Chondrocyte (in vitro differentiated cells): Measurements from ENCODE around the gene KIF16B. TPM values are rescaled to one million over a fixed set of nuclear protein-coding genes. Genes with fewer than 3 reads are reported as not detected.

ENCODE experiments used
- DNase-seq: peaks from one replicate; pipeline ENCODE4 v3.0.0; 2021; ENCODE audit warnings: mixed read lengths, low spot score
- H3K27ac Mint-ChIP-seq: one replicate; pipeline ENCODE4 v1.8.0; 2021; ENCODE audit warnings: mild to moderate bottlenecking, moderate library complexity, mixed read lengths; ENCODE audit not compliant: unreplicated experiment
- H3K27me3 Mint-ChIP-seq: 2 replicates; pipeline ENCODE4 v1.8.0; 2021; ENCODE audit warnings: low read depth, mixed read lengths
- H3K36me3 Mint-ChIP-seq: 2 replicates; pipeline ENCODE4 v1.8.0; 2021; ENCODE audit warnings: low read depth, mixed read lengths
- H3K4me1 Mint-ChIP-seq: 2 replicates; pipeline ENCODE4 v1.8.0; 2021; ENCODE audit warnings: low read depth, mild to moderate bottlenecking, mixed read lengths
- H3K4me3 Mint-ChIP-seq: one replicate; pipeline ENCODE4 v1.8.0; 2021; ENCODE audit warnings: mild to moderate bottlenecking, moderate library complexity, mixed read lengths; ENCODE audit not compliant: unreplicated experiment
- H3K9me3 Mint-ChIP-seq: 2 replicates; pipeline ENCODE4 v1.8.0; 2021; ENCODE audit warnings: low read depth, mixed read lengths
- total RNA-seq: library from RNA; stranded (reverse); gene quantifications from 3 replicates; pipeline ENCODE4 v1.2.1, GENCODE V29; 2021
- TF ChIP-seq, protein P1 (sequence below): fragments of 200-600 bp; sonication (generic); IDR thresholded peaks from 2 replicates; pipeline ENCODE4 v1.5.0; 2021; ENCODE audit warnings: antibody characterized with exemption, mild to moderate bottlenecking, moderate library complexity

Gene KIF16B
- total RNA-seq, 1 donor from 2014 or later = 11.2 TPM

DNA sequence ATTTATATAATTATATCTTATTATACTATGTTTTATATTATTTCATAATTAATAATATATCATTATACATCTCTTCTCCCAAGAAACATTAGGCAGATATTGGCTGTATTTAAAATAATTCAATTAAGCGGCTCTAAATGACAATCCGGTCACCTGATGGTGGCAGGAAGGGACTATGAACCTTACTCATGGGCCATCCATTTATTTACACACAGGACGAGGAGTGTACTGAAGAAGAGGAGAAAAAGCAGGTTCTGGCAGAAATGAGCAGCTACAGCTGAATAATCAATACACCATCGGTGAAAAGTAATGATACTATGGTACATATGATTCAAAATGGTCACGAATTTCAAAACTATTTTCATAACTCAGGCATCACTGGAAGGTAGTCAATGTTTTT, 277.7 kb downstream of the KIF16B start:
- no peak for DNase-seq
- TF ChIP-seq, protein P1, sequence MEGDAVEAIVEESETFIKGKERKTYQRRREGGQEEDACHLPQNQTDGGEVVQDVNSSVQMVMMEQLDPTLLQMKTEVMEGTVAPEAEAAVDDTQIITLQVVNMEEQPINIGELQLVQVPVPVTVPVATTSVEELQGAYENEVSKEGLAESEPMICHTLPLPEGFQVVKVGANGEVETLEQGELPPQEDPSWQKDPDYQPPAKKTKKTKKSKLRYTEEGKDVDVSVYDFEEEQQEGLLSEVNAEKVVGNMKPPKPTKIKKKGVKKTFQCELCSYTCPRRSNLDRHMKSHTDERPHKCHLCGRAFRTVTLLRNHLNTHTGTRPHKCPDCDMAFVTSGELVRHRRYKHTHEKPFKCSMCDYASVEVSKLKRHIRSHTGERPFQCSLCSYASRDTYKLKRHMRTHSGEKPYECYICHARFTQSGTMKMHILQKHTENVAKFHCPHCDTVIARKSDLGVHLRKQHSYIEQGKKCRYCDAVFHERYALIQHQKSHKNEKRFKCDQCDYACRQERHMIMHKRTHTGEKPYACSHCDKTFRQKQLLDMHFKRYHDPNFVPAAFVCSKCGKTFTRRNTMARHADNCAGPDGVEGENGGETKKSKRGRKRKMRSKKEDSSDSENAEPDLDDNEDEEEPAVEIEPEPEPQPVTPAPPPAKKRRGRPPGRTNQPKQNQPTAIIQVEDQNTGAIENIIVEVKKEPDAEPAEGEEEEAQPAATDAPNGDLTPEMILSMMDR = no peak
- H3K36me3 Mint-ChIP-seq = no peaks in the 10 kb centered on the region
- H3K9me3 Mint-ChIP-seq = no peaks in the 10 kb centered on the region
- no peak overlapping the region for H3K27ac Mint-ChIP-seq
- H3K4me1 Mint-ChIP-seq = no peaks in the 10 kb centered on the region
- no peaks in the 10 kb centered on the region for H3K27me3 Mint-ChIP-seq
- H3K4me3 Mint-ChIP-seq = no peak overlapping the region

DNA sequence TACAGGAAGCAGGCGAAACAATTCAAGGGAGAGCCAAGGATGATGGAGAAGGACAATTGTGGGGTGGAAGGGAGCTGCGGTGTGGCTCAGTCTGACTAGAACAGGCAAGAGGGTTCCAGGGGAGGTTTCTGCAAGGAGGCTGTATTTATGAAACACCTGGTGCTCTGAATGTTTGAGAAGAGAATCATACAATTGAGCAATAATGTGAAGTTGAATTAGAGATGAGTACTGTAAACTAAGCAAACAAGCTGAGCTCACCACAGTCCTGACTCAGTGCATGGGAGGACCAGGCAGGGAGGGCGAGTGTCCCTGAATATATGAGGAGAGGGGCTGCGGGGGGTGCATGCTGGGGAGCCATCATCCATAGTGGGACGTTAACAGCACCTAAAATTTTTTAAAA, 279.7 kb downstream of the KIF16B start:
- Mint-ChIP-seq H3K27ac (no peak overlapping the region), H3K36me3 (no peaks in the 10 kb centered on the region), H3K4me3 (no peak overlapping the region), H3K4me1 (no peaks in the 10 kb centered on the region), H3K9me3 (no peaks in the 10 kb centered on the region), H3K27me3 (no peaks in the 10 kb centered on the region)
- TF ChIP-seq, protein P1 = no peak
- no peak for DNase-seq

DNA sequence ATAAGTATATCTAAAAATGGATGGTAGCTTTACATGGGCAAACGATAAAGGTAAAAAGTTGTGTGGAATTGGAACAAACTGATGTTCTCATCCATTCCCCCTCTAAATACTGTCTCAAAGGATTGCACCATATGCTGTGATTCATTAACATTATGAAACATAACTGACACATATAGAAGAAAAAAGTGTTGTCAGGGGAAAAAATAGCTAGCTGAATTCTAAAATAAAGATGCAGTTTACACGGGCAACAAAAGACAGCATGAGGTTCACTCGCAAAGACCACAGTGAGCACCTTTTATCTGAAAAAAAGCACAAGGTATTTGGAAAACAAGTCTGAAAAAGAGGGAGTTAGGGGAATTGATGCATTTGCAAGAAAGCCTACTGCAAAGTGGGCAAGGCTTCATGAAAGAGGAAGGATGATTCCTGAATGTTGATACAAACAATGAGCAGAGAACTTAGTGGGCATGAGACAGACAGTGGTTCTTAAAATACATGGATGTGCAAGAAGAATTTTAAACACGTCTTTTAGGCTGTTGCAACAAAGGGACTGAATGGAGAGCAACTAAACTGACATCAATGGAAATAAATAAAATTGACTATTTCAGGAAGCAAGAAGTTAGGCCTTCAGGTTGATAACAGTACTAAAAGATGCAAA, 280.9 kb downstream of the KIF16B start:
- H3K27me3 Mint-ChIP-seq = no peaks in the 10 kb centered on the region
- no peaks in the 10 kb centered on the region for H3K9me3 Mint-ChIP-seq
- no peak overlapping the region for H3K4me3 Mint-ChIP-seq
- H3K27ac Mint-ChIP-seq = no peak overlapping the region
- H3K4me1 Mint-ChIP-seq = no peaks in the 10 kb centered on the region
- H3K36me3 Mint-ChIP-seq = no peaks in the 10 kb centered on the region
- no peak for DNase-seq
- TF ChIP-seq, protein P1 = no peak

DNA sequence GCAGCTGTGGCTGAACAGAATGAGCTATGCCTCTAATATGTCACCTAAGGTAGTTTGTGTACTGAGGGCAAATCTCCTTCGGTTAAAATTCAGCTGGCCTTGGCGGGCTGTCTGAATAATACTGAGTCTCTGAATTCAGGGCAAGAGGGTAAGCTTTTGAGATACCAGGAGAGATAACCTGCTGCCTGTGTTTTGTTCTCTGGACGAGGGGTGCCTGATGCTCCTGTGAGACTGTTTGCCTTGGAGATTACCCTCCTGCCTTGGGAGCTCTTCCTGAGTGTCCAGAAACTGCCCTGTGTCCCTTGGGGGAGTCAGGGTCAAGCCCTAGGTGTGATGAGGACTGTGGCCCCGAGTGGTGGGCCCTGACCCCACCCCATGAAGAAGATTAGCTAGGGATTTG, 282.9 kb downstream of the KIF16B start:
- Mint-ChIP-seq H3K4me3 (no peak overlapping the region), H3K9me3 (no peaks in the 10 kb centered on the region), H3K27ac (no peak overlapping the region), H3K27me3 (no peaks in the 10 kb centered on the region), H3K4me1 (no peaks in the 10 kb centered on the region), H3K36me3 (no peaks in the 10 kb centered on the region)
- no peak for DNase-seq
- TF ChIP-seq, protein P1 = no peak

DNA sequence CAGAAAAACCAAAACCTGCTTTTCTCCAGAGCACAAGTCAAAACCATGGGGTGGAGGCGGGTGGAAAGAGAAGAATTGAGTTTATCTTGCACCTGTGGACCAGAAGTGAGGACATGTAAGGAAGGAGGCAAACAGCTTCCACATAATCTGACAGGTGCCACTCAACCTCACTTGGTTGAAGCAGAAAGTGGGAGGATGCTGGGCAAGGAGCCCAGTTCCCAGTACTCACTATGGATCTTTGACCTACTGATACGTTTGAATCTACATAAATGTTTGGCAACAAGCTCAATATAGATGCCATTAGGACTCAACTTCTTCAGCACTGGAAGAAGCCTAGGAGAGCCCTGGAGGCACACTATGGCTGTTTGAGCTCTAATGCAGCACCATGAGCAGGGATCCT, 285.5 kb downstream of the KIF16B start:
- Mint-ChIP-seq H3K27ac (no peak overlapping the region), H3K36me3 (no peaks in the 10 kb centered on the region), H3K4me1 (no peaks in the 10 kb centered on the region), H3K4me3 (no peak overlapping the region), H3K9me3 (peaks cover 5% of the 10 kb centered on the region), H3K27me3 (no peaks in the 10 kb centered on the region)
- no peak for DNase-seq
- TF ChIP-seq, protein P1 = no peak
